Naive thymus-derived CD8-positive, alpha-beta T cell (primary cell): ENCODE results near the gene FUS. TPM values are rescaled to one million over a fixed set of nuclear protein-coding genes. Genes with fewer than 3 reads are reported as not detected.

Experiments used
- ATAC-seq, 2 donors: fragments of 150-1000 bp; cut with Tn5 transposase in 1 of 2; sonication (Bioruptor Pico), chemical (Tn5 transposase) in 1 of 2; 1 replicate in 1 of 2; 2 replicates in 1 of 2; pipeline ENCODE4 v1.10.0; 2021; ENCODE audit warnings: mild to moderate bottlenecking in 2 of 2, moderate library complexity in 2 of 2
- POLR2A ChIA-PET: fragments of 350-600 bp; sonication (Branson Sonifier 250); formaldehyde crosslinking; loops from one replicate; lab custom pipeline; 2021; ENCODE audit warnings: antibody characterized with exemption; lab: Charles Lee
- DNase-seq, 10 donors: peaks; one replicate each; pipeline versions ENCODE4 v3.0.0 to v3.0.0-alpha.2; 2020 to 2022
- H3K27ac Mint-ChIP-seq, 10 donors: one replicate each; pipeline ENCODE4 v1.8.0; 2020 to 2022; ENCODE audit warnings: mild to moderate bottlenecking in 10 of 10, mixed read lengths in 10 of 10, moderate library complexity in 4 of 10, inconsistent platforms in 1 of 10
- H3K27me3 Mint-ChIP-seq, 5 donors: one replicate each; pipeline ENCODE4 v1.8.0; 2021 to 2022; ENCODE audit warnings: mixed read lengths in 5 of 5
- H3K36me3 Mint-ChIP-seq, 3 donors: one replicate each; pipeline ENCODE4 v1.8.0; 2020 to 2022; ENCODE audit warnings: mixed read lengths in 3 of 3, mild to moderate bottlenecking in 2 of 3, inconsistent platforms in 1 of 3
- H3K4me1 Mint-ChIP-seq, 4 donors: one replicate each; pipeline ENCODE4 v1.8.0; 2021 to 2022; ENCODE audit warnings: mixed read lengths in 4 of 4
- H3K4me3 Mint-ChIP-seq, 10 donors: one replicate each; pipeline ENCODE4 v1.8.0; 2020 to 2022; ENCODE audit warnings: mild to moderate bottlenecking in 10 of 10, mixed read lengths in 10 of 10, moderate library complexity in 6 of 10, inconsistent platforms in 1 of 10
- H3K9me3 Mint-ChIP-seq, 9 donors: one replicate each; pipeline ENCODE4 v1.8.0; 2020 to 2022; ENCODE audit warnings: mixed read lengths in 9 of 9, mild to moderate bottlenecking in 3 of 9, inconsistent platforms in 1 of 9, moderate library complexity in 1 of 9
- polyA plus RNA-seq, 3 donors: library from polyadenylated mRNA; unstranded; fragments of 300-500 nt; fragmentation: Illumina TruSeq; gene quantifications; one replicate each; pipeline ENCODE4 v1.2.3, GENCODE V29; 2021
- total RNA-seq, 8 experiments: library from RNA in 2 of 8; stranded (reverse) in 2 of 8; gene quantifications; one replicate each; pipeline ENCODE4 v1.2.3 and lab custom pipeline; 2021 to 2026

Gene FUS
- total and polyA plus RNA-seq, 5 experiments from 2014 or later = 118 to 637 (median 163) TPM

DNA sequence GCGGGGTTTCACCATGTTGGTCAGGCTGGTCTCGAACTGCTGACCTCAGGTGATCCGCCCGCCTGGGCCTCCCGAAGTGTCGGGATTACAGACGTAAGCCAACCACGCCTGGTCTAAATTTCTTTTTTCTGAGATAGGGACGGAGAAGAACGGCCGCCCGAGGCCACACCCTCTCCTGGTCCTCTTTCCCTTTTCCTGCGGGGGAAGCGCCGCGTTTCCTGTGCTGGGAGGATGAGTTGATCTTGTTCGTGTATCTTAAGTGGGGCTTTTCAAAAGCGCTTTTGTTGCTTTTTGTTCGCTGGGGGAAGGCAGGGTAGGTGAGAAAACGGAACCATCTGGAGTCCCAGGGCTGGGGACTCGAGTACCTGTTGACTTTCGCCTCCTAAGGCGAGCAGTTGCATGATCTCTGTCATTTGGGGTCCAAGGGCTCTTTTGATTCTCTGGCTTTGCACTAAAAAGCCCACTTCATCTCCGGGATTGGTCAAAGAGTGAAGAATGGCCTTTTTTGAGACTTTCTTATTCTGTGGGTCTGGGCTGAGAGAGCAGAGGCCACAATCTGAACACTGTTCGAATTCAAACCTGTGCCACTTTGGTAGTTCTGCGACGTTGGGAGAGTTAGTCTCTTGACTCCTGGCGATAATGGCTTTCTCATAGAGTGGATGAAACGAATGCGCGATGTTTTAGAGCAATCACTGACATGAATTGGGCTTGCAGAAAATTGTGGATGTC is 1.3 kb downstream of the FUS start:
- POLR2A ChIA-PET = interaction anchor here (0.6 to 6.6 kb wide), 32 partner anchors 9 to 694 kb away, joined by 3 to 240 read pairs (median 7); partner anchors contain the start of genes ARMC5, BCKDK, ITGAX and KAT8
- H3K36me3 Mint-ChIP-seq = peaks cover 15 to 56% (median 44%) of the 10 kb centered on the region in 3 donors
- peak overlapping the region; percentile 97 to 100 (median 99) for H3K27ac Mint-ChIP-seq
- no peaks in the 10 kb centered on the region for H3K9me3 Mint-ChIP-seq
- peaks cover 0 to 3% (median 0%) of the 10 kb centered on the region in 5 donors for H3K27me3 Mint-ChIP-seq
- peaks cover 54 to 83% (median 71%) of the 10 kb centered on the region in 4 donors for H3K4me1 Mint-ChIP-seq
- DNase-seq (peak in 2 of 10 donors; percentile 26 to 42), ATAC-seq (no peak)
- peak overlapping the region; percentile 92 to 98 (median 95) for H3K4me3 Mint-ChIP-seq

DNA sequence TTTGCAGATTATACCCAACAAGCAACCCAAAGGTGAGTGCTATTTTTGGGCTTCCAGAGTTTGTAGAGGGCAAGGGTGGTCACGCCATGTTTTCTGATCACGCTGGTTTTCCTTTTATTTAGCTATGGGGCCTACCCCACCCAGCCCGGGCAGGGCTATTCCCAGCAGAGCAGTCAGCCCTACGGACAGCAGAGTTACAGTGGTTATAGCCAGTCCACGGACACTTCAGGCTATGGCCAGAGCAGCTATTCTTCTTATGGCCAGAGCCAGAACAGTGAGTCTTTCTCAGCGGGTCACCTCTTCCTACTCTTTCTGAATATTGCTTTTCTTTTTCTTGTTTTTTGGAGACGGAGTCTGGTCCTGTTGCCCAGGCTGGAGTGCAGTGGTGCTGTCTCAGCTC is 2.5 kb downstream of the FUS start:
- DNase-seq (no peak), ATAC-seq (no peak)
- peak overlapping the region; percentile 51 to 100 (median 83) for H3K27ac Mint-ChIP-seq
- no peaks in the 10 kb centered on the region for H3K9me3 Mint-ChIP-seq
- peaks cover 0 to 3% (median 0%) of the 10 kb centered on the region in 5 donors for H3K27me3 Mint-ChIP-seq
- H3K36me3 Mint-ChIP-seq = peaks cover 17 to 67% (median 54%) of the 10 kb centered on the region in 3 donors
- H3K4me3 Mint-ChIP-seq = peak overlapping the region; percentile 92 to 98 (median 95)
- peaks cover 57 to 83% (median 73%) of the 10 kb centered on the region in 4 donors for H3K4me1 Mint-ChIP-seq
- POLR2A ChIA-PET = interaction anchor here (0.6 to 3.7 kb wide), 10 partner anchors 8 to 149 kb away, joined by 3 to 28 read pairs (median 5); partner anchors contain the start of genes KAT8 and PYCARD

DNA sequence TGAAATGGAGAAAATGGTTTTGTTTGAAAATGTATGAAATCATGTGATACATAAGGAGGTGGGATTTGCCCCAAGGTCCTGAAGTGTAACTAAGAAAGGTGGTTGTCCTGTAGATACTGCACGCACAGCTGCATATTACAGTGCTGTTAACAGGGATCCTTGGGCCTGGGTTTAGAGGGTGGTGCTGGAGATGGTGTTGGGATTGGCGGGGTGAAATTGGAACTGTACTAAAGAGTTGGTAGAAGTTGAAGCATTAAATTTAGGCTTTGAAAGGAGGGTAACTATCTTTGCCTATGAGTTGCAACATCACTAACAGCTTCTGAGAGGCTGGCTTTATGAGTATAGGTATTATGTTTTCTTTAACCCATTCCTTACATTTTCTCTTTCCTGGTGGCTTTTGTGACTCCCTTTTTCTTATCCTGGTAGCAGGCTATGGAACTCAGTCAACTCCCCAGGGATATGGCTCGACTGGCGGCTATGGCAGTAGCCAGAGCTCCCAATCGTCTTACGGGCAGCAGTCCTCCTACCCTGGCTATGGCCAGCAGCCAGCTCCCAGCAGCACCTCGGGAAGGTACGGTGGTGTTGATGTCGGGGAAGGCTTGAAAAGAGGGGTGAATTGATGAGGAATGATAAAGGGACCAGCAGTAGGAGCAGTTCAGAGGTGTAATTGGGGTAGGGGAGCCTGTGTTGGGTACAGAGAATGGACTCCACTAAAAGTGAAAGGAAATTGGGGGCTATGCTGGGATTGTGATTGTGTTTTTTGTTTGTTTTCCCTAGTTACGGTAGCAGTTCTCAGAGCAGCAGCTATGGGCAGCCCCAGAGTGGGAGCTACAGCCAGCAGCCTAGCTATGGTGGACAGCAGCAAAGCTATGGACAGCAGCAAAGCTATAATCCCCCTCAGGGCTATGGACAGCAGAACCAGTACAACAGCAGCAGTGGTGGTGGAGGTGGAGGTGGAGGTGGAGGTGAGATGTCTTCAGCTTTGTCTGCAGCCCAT is 3.8 kb downstream of the FUS start:
- Mint-ChIP-seq H3K27me3 (peaks cover 0 to 3% (median 0%) of the 10 kb centered on the region in 5 donors), H3K36me3 (peaks cover 17 to 80% (median 62%) of the 10 kb centered on the region in 3 donors), H3K4me3 (peak overlapping the region; percentile 92 to 98 (median 95)), H3K27ac (peak overlapping the region; percentile 5 to 100 (median 81)), H3K9me3 (no peaks in the 10 kb centered on the region), H3K4me1 (peaks cover 61 to 84% (median 74%) of the 10 kb centered on the region in 4 donors)
- POLR2A ChIA-PET = interaction anchor here (0.6 to 3.7 kb wide), 12 partner anchors 8 to 199 kb away, joined by 3 to 28 read pairs (median 5); partner anchors contain the start of genes KAT8 and PYCARD
- DNase-seq (no peak), ATAC-seq (no peak)

DNA sequence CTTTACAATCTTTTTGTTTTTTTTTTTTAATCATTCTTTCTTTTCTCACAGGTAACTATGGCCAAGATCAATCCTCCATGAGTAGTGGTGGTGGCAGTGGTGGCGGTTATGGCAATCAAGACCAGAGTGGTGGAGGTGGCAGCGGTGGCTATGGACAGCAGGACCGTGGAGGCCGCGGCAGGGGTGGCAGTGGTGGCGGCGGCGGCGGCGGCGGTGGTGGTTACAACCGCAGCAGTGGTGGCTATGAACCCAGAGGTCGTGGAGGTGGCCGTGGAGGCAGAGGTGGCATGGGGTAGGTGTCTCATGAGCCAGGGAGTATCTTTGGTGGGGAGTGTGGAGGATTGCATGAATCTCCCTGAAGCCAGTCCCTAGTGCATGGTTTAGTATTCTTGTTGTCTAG is 4.9 kb downstream of the FUS start:
- Mint-ChIP-seq H3K27ac (peak overlapping the region in 9 of 10 donors; percentile 26 to 90 (median 69)), H3K9me3 (no peaks in the 10 kb centered on the region), H3K4me3 (peak overlapping the region in 9 of 10 donors; percentile 37 to 93 (median 73)), H3K4me1 (peaks cover 64 to 91% (median 82%) of the 10 kb centered on the region in 4 donors), H3K36me3 (peaks cover 28 to 92% (median 73%) of the 10 kb centered on the region in 3 donors), H3K27me3 (peaks cover 0 to 2% (median 0%) of the 10 kb centered on the region in 5 donors)
- ATAC-seq (no peak), DNase-seq (no peak)
- POLR2A ChIA-PET = interaction anchor here (0.7 to 3.7 kb wide), 8 partner anchors 9 to 198 kb away, joined by 3 to 28 read pairs (median 6); partner anchors contain the start of genes KAT8 and PYCARD

DNA sequence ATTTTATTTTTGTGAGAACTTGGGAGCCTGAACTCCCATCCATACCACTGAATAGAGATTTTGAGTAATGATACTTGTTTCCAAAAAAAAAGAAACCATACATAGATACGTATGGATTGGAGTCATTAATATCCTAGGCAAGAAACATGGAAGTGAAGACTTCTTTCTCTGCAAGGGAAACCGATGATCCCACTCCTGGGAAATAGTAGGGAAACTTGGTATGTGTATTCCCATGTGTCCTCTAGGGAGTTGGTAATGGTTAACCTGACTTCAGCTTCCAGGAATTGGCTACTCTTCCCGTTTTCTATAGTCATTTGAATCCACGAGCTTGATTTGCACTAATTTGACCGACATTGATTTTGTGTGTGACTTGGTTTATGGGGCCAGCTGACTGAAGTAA is 5.4 kb downstream of the FUS start:
- H3K27me3 Mint-ChIP-seq = no peaks in the 10 kb centered on the region
- ATAC-seq (no peak), DNase-seq (no peak)
- H3K9me3 Mint-ChIP-seq = no peaks in the 10 kb centered on the region
- H3K4me1 Mint-ChIP-seq = peaks cover 66 to 94% (median 85%) of the 10 kb centered on the region in 4 donors
- H3K36me3 Mint-ChIP-seq = peaks cover 30 to 94% (median 76%) of the 10 kb centered on the region in 3 donors
- POLR2A ChIA-PET = interaction anchor here (1.3 to 1.5 kb wide), 2 partner anchors 17 to 43 kb away, joined by 3 to 5 read pairs; partner anchors contain the start of gene PYCARD
- H3K4me3 Mint-ChIP-seq = peak overlapping the region in 9 of 10 donors; percentile 37 to 93 (median 79)
- peak overlapping the region in 8 of 10 donors; percentile 45 to 90 (median 72) for H3K27ac Mint-ChIP-seq

DNA sequence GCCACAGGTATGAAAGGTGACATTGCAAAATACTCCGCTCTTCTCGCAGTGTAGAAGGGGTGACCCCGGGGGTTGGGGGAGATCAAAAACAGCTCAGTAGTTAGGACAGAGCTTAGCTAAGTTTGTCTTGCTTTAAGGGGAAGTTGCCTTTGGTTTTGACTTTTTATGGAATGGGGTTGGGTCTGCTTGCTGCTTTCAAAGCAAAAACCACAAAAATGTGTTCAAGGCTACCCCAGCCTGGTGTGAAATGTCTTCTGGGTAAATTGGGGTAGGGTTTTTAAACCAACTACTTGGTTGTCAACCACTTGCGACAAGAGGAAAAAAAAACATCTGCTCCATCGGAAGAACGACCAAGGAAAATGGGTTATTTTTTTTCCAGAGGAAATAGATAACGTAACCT is 6.2 kb downstream of the FUS start:
- DNase-seq (peak in 1 of 10 donors; percentile 31), ATAC-seq (peak; percentile 10 to 25)
- Mint-ChIP-seq H3K27ac (peak overlapping the region; percentile 43 to 90 (median 78)), H3K4me3 (peak overlapping the region; percentile 12 to 83 (median 78)), H3K9me3 (no peaks in the 10 kb centered on the region), H3K4me1 (peaks cover 70 to 98% (median 92%) of the 10 kb centered on the region in 4 donors), H3K27me3 (no peaks in the 10 kb centered on the region), H3K36me3 (peaks cover 28 to 100% (median 79%) of the 10 kb centered on the region in 3 donors)
- POLR2A ChIA-PET = interaction anchor here (1.0 to 2.8 kb wide), 5 partner anchors 9 to 69 kb away, joined by 3 to 11 read pairs (median 5); partner anchors contain the start of genes KAT8 and PYCARD

DNA sequence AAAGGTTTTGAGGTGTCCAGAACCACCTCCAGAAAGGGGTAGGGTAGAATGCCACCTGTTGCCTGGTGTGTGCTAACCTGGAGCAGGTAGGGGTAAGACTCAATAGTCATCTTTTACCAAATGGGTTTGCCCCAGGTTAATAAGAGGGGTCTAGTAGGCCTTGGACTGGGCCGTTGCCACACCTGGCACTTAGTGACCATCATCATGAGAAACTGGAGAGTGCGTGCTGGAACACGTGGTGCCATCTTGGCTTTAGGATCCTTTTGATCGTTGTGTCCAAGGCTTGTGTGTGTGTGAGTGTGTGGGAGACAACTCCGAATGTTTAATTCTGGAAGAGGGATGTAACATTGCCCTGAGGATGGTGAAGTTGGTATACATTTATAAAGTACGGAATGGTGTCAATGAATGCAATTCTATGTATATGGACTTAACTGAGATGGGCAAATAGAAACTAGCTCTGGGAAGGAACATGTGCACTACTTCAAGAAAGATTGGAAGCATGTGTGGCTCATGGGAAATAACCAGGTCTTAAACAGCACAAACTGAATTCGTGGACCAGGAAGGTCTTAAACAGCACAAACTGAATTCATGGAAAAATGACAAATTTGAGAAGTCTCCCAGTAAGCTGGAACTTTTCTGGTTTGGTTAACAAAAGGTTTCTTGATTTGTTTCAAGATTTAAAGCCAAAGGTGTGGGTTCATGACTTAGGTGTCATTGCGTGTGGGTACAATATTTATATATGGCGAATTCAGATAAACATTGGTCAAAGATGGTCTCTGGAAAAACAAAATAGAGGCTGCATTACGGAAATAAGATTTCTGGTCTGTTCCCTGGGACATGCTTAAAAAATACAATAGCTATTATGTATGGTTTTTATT is 7.2 kb downstream of the FUS start:
- DNase-seq = peak in 1 of 10 donors; percentile 7
- Mint-ChIP-seq H3K36me3 (peaks cover 22 to 100% (median 80%) of the 10 kb centered on the region in 3 donors), H3K27ac (peak overlapping the region in 9 of 10 donors; percentile 33 to 90 (median 79)), H3K9me3 (no peaks in the 10 kb centered on the region), H3K4me3 (peak overlapping the region in 8 of 10 donors; percentile 6 to 82 (median 60)), H3K4me1 (peaks cover 73 to 96% (median 94%) of the 10 kb centered on the region in 4 donors), H3K27me3 (no peaks in the 10 kb centered on the region)
- no peak for ATAC-seq
- POLR2A ChIA-PET = interaction anchor here (1.0 to 2.8 kb wide), 5 partner anchors 8 to 70 kb away, joined by 3 to 11 read pairs (median 5); partner anchors contain the start of genes KAT8 and PYCARD

DNA sequence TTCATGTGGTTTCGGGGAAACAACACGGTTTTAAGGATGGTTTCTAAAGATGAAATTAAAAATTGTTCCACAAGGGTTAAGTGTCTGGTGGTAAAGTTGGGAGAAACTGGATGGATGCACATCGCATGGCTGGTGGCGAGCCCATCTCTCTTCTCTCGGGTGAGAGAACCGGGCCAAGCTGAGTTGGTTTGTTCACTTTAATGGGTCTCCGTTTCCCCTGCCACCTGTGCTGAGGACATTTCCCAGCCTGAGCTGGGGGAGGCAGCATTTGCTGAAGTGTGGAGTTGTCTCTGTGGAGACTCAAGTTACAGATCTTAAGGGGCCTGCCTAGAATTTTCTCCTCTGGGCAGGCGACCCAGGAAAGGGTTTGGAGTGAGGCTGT is 7.9 kb downstream of the FUS start:
- POLR2A ChIA-PET = interaction anchor here (1.2 to 2.8 kb wide), 4 partner anchors 8 to 14 kb away, joined by 4 to 11 read pairs (median 8); partner anchors contain the start of gene PYCARD
- Mint-ChIP-seq H3K27ac (peak overlapping the region in 9 of 10 donors; percentile 15 to 90 (median 79)), H3K36me3 (peaks cover 22 to 100% (median 75%) of the 10 kb centered on the region in 3 donors), H3K4me1 (peaks cover 67 to 95% (median 88%) of the 10 kb centered on the region in 4 donors), H3K4me3 (peak overlapping the region in 3 of 10 donors; percentile 7 to 54 (median 11)), H3K9me3 (no peaks in the 10 kb centered on the region), H3K27me3 (no peaks in the 10 kb centered on the region)
- DNase-seq (no peak), ATAC-seq (peak in 1 of 2 donors; percentile 13)

DNA sequence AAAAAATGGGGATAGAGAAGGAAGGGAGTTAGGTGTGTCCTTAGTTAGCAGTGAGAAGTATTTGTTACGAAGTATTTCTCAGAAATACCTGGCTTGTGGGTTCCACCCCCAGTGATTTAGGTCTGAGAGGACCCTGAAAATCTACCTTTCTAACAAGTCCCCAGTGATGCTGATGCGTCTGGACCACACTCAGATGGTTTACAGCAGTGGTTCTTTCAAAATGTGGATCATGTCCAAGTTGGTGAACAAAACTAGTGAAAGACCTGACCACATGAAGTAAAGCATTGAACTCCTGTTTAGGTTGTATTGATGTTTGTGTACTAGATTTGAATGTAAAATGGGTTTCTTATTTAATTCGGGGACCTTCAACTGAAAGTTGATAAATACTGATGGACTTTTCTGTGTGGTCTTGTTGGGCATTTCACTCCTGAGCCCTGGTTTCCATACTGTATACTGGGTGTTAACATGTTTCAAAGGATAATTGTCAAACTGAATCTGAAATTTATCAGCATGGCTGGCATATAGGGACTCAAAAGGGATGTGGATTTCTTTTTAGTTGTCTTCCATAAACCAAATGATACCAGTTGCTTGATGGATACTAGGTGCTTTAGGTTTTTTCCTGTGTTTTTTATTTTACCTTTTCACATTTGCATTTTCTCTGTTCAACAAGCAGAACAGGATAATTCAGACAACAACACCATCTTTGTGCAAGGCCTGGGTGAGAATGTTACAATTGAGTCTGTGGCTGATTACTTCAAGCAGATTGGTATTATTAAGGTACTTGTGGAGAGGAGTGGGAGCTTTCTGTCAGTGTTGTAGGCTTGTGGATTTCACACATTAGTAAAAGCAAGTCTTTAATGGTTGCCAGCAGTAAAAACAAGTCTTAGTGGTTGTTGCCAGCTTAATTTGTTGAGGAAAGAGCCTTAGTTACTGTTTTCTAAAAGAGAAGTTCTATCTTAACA is 8.8 kb downstream of the FUS start:
- Mint-ChIP-seq H3K27me3 (no peaks in the 10 kb centered on the region), H3K4me3 (peak overlapping the region in 5 of 10 donors; percentile 4 to 55 (median 7)), H3K27ac (peak overlapping the region; percentile 1 to 90 (median 82)), H3K9me3 (no peaks in the 10 kb centered on the region), H3K36me3 (peaks cover 28 to 99% (median 72%) of the 10 kb centered on the region in 3 donors), H3K4me1 (peaks cover 63 to 94% (median 85%) of the 10 kb centered on the region in 4 donors)
- DNase-seq = peak in 1 of 10 donors; percentile 19
- POLR2A ChIA-PET = interaction anchor here (0.6 to 2.8 kb wide), 5 partner anchors 9 to 133 kb away, joined by 3 to 23 read pairs (median 11); partner anchors contain the start of genes FUS and PYCARD
- no peak for ATAC-seq
